ENCODE data around the gene ZNF813. TPM values are rescaled to one million over a fixed set of nuclear protein-coding genes. Genes with fewer than 3 reads are reported as not detected.

The ZNF813 gene
- total RNA-seq, 1 donor from 2014 or later = 3.1 TPM

DNA sequence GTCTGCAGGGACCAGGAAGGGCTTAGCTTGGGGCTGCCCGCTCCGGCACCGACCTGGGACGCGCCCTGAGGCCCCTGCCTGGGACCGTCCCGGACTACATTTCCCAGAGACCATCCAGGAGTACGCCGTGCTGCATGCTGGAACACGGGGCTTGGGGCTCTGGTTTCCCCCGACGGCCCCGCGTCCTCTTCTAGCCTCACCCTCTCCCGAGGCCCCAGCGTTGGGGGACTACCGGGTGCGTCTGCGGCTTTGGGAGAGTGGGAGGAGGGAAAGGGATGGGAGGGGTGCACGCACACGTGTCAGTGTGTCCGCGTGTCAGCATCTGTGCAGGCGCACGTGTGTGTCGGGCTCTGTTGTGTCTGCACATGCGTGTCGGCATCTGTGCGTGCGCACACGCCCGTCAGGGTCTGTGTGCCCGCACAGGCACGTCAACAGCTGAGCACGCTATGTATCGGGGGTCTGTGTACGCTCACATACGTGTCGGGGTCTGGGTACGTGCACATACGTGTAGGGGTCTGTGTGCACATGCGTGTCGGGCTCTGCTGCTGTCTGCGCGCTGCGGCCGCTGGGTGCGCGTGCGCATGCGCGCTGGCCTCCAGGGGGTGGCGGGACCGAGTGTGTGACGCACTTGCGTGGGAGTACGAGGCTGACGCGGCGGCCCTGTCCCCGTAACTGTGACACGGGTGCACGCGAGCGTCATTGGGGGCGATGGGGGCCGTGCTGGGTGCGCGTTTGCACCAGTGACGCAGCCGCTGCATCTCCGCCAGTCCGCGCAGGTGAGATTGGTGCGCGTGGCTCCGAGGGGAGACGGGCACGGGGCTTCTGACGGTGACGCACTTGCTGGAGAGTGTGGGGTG lies 70.2 kb downstream of the ZNF813 start, which contains the start of gene ZNF331:
Gene ZNF331 (plus strand): TSS at position 625 of the 857 bp plus-strand sequence. CDS start 31,232 bp downstream, outside the sequence.
- H3K9me3 ChIP-seq (ENCODE audit: control insufficient read depth in 3 of 3, low read length in 3 of 3) = no peaks in the 10 kb centered on the region
- peak within 1 kb of the TSS; percentile 83 to 93 (median 86) for H3K9ac ChIP-seq (ENCODE audit: low read depth in 1 of 3, low read length in 3 of 3)

DNA sequence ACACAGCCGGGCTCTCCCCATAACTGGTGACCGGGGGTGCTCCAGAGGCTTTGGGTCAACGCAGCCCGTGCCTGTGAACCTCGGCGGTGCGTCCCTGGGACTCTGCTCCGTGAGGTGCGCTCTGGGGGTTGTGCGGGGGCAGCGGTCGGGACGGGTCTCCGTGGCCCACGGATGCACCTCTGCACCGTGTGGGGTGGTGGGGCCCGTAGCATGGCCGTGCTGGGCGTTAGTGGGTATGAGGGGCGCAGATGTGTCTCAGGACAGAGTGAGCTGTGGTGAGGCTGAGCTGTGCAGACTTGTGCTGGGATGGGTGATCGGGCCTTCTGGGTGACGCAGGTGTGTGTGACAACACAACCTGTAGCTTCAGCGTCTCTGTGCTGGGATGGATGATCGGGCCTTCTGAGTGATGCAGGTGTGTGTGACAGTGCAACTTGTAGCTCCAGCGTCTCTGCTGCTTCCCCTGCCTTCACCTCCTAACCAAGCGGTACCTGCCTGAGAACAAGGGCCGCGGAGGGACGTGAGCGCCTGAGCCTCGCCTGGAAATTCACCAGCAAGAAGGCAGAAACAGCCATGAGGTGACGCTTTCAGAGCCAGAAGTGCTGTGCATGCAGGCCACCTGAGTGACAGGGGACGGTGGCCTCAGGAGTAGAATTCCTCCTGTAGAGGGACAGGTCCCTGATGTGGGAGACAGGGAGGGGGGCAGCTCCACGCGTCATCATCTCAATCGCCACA lies 71.0 kb downstream of the ZNF813 start:
- Histone ChIP-seq H3K9ac (ENCODE audit: low read depth in 1 of 3, low read length in 3 of 3) (peak overlapping the region; percentile 83 to 93 (median 86)), H3K9me3 (ENCODE audit: control insufficient read depth in 3 of 3, low read length in 3 of 3) (no peaks in the 10 kb centered on the region), H3K4me1 (ENCODE audit: control insufficient read depth in 3 of 3, insufficient read depth in 3 of 3, low read length in 3 of 3) (peaks cover 4 to 15% (median 5%) of the 10 kb centered on the region in 3 donors), H3K27ac (ENCODE audit: low read depth, low read length) (peak overlapping the region; percentile 73), H3K4me3 (ENCODE audit: low read length in 3 of 3) (peak overlapping the region; percentile 92 to 99 (median 94)), H3K27me3 (ENCODE audit: control insufficient read depth in 3 of 3, insufficient read depth in 3 of 3, low read length in 3 of 3) (no peaks in the 10 kb centered on the region), H3K36me3 (ENCODE audit: control insufficient read depth in 3 of 3, insufficient read depth in 3 of 3, low read length in 3 of 3) (peaks cover 4 to 10% (median 6%) of the 10 kb centered on the region in 3 donors)

More for the DNA sequence above, 70.2 kb downstream of the ZNF813 start, which contains the start of gene ZNF331:
- Histone ChIP-seq H3K36me3 (ENCODE audit: control insufficient read depth in 3 of 3, insufficient read depth in 3 of 3, low read length in 3 of 3) (peaks cover 4 to 10% (median 6%) of the 10 kb centered on the region in 3 donors), H3K27ac (ENCODE audit: low read depth, low read length) (peak within 1 kb of the TSS; percentile 73), H3K4me3 (ENCODE audit: low read length in 3 of 3) (peak within 1 kb of the TSS; percentile 92 to 99 (median 94)), H3K4me1 (ENCODE audit: control insufficient read depth in 3 of 3, insufficient read depth in 3 of 3, low read length in 3 of 3) (peaks cover 4 to 15% (median 5%) of the 10 kb centered on the region in 3 donors), H3K27me3 (ENCODE audit: control insufficient read depth in 3 of 3, insufficient read depth in 3 of 3, low read length in 3 of 3) (no peaks in the 10 kb centered on the region)

DNA sequence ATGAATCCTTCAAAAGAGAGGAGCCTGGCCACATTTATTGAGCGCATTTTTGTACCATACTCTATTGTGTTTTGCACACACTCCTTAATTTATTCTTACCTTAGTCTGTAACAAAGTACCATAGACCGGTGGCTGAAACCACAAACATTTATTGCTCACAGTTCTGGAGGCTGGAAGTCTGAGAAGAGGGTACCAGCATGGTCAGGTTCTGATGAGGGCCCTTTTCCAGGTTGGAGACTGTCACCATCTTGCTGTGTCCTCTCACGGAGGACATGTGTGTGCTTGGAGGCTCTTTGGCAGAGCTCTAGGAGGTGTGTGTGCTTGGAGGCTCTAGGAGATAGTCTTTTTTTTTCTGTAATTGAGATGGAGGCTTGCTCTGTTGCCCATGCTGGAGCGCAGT lies 72.6 kb downstream of the ZNF813 start:
- H3K27ac ChIP-seq (ENCODE audit: low read depth, low read length) = no peak overlapping the region
- peaks cover 4 to 10% (median 6%) of the 10 kb centered on the region in 3 donors for H3K36me3 ChIP-seq (ENCODE audit: control insufficient read depth in 3 of 3, insufficient read depth in 3 of 3, low read length in 3 of 3)

DNA sequence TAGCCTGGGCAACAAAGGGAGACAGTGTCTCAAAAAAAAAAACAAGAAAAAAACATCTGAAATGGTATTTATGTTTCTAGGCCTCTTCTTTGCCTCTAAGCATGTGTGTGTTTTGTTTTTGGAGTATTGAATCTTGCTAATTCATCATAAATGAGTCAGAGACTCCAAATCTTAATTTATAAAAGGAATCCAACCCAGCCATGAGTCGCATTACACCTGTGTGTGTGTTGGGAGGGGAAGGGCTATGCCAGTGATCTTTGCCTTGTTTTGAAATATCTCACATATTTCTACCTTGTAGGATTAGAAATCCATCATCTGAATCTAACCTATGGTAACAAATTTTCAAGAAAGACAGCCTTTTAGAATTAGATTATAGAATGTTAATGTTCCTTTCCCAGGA lies 74.4 kb downstream of the ZNF813 start:
- H3K27me3 ChIP-seq (ENCODE audit: control insufficient read depth in 3 of 3, insufficient read depth in 3 of 3, low read length in 3 of 3) = no peaks in the 10 kb centered on the region
- peaks cover 4 to 15% (median 8%) of the 10 kb centered on the region in 3 donors for H3K4me1 ChIP-seq (ENCODE audit: control insufficient read depth in 3 of 3, insufficient read depth in 3 of 3, low read length in 3 of 3)
- H3K9ac ChIP-seq (ENCODE audit: low read depth in 1 of 3, low read length in 3 of 3) = no peak overlapping the region
- no peaks in the 10 kb centered on the region for H3K9me3 ChIP-seq (ENCODE audit: control insufficient read depth in 3 of 3, low read length in 3 of 3)
- no peak overlapping the region for H3K4me3 ChIP-seq (ENCODE audit: low read length in 3 of 3)
- H3K36me3 ChIP-seq (ENCODE audit: control insufficient read depth in 3 of 3, insufficient read depth in 3 of 3, low read length in 3 of 3) = peaks cover 4 to 10% (median 10%) of the 10 kb centered on the region in 3 donors
- no peak overlapping the region for H3K27ac ChIP-seq (ENCODE audit: low read depth, low read length)

More for the DNA sequence above, 72.6 kb downstream of the ZNF813 start:
- Histone ChIP-seq H3K4me3 (ENCODE audit: low read length in 3 of 3) (no peak overlapping the region), H3K9me3 (ENCODE audit: control insufficient read depth in 3 of 3, low read length in 3 of 3) (no peaks in the 10 kb centered on the region), H3K4me1 (ENCODE audit: control insufficient read depth in 3 of 3, insufficient read depth in 3 of 3, low read length in 3 of 3) (peaks cover 4 to 15% (median 5%) of the 10 kb centered on the region in 3 donors), H3K27me3 (ENCODE audit: control insufficient read depth in 3 of 3, insufficient read depth in 3 of 3, low read length in 3 of 3) (no peaks in the 10 kb centered on the region), H3K9ac (ENCODE audit: low read depth in 1 of 3, low read length in 3 of 3) (no peak overlapping the region)

DNA sequence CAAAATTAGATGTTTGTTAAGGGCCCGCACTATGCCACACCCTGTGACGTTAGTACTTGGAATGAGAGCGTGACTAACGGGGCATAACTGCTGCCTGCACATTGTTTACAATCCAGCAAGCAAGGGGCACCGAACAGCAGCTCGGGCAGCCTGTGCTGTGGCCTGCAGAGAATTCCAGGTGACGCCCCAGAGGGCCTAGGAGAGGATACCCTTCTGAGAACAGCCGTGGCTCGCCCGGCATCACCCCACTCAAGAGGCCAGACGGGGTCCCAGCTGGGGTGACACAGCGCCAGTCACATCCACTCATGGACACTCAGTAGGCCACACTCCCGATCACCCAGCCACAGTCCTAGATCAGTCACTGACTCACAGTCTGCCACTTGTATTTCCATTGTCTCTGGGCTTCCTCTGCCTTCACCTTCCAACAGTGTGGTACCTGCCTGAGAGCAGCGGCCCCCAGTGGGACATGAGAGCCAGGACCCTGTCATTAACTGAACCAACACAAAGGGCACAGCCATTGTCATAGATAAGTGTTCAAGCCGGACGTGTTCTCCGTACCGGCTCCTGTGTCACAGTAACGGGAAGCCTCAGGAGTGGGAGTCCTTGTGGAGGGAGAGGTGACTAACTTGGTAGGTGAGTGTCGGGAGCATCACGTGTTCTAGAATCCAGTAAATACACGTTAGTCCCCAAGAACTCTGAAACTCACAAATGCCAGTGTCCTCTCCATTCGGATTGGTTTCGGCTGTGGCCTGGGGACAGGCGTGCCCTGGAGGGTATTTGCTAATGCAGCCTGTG lies 77.9 kb downstream of the ZNF813 start:
- Histone ChIP-seq H3K4me1 (ENCODE audit: control insufficient read depth in 3 of 3, insufficient read depth in 3 of 3, low read length in 3 of 3) (peaks cover 0 to 4% (median 0%) of the 10 kb centered on the region in 3 donors), H3K36me3 (ENCODE audit: control insufficient read depth in 3 of 3, insufficient read depth in 3 of 3, low read length in 3 of 3) (peaks cover 0 to 6% (median 4%) of the 10 kb centered on the region in 3 donors), H3K27me3 (ENCODE audit: control insufficient read depth in 3 of 3, insufficient read depth in 3 of 3, low read length in 3 of 3) (no peaks in the 10 kb centered on the region), H3K4me3 (ENCODE audit: low read length in 3 of 3) (no peak overlapping the region), H3K9ac (ENCODE audit: low read depth in 1 of 3, low read length in 3 of 3) (no peak overlapping the region), H3K9me3 (ENCODE audit: control insufficient read depth in 3 of 3, low read length in 3 of 3) (no peaks in the 10 kb centered on the region), H3K27ac (ENCODE audit: low read depth, low read length) (no peak overlapping the region)

Other genes starting within 250 kb of the ZNF813 start
- 18.8 TPM for gene ZNF677, start 212.9 kb upstream of the ZNF813 start, total RNA-seq
- gene VN1R2, start 209.4 kb upstream of the ZNF813 start, total RNA-seq = not detected
- not detected for gene VN1R4, start 200.0 kb upstream of the ZNF813 start, total RNA-seq
- 3.7 TPM for gene ZNF845, start 134.0 kb upstream of the ZNF813 start, total RNA-seq
- 7.8 TPM for gene ZNF525, start 102.0 kb upstream of the ZNF813 start, total RNA-seq
- 13.0 TPM for gene ZNF765, start 72.6 kb upstream of the ZNF813 start, total RNA-seq
- 4.2 TPM for gene ZNF761, start 35.7 kb upstream of the ZNF813 start, total RNA-seq
- gene ZNF331, start 70.4 kb downstream of the ZNF813 start, total RNA-seq = 6.3 TPM
- gene DPRX, start 164.3 kb downstream of the ZNF813 start, total RNA-seq = not detected

All from skeletal muscle tissue (tissue), 4 donors.